ENCODE data around the gene UBAP1L.
"Not testable (repeated sequence)": the region's sequence is repeated elsewhere in the genome, so short reads cannot be mapped to it uniquely, and the experiment has no call there.

Gene UBAP1L

GRCh38 chr15:65062061-65062460 lies 52.9 kb downstream of the UBAP1L start:
- no peak for DNase-seq

- DNase-seq = no peak
These were observed 54.2 kb downstream of the UBAP1L start for GRCh38 chr15:65060641-65061397.

GRCh38 chr15:65059931-65060596 lies 54.9 kb downstream of the UBAP1L start:
- no peak for DNase-seq

- DNase-seq = no peak
These were observed 55.6 kb downstream of the UBAP1L start for GRCh38 chr15:65059369-65059750.

GRCh38 chr15:65058394-65059368 lies 56.3 kb downstream of the UBAP1L start:
- no peak for DNase-seq

- DNase-seq = no peak
These were observed 57.5 kb downstream of the UBAP1L start for GRCh38 chr15:65057549-65057940.

GRCh38 chr15:65056868-65057548 lies 58.0 kb downstream of the UBAP1L start:
- no peak for DNase-seq

- no peak for DNase-seq
These were observed 58.9 kb downstream of the UBAP1L start for GRCh38 chr15:65056106-65056505.

GRCh38 chr15:65055201-65055870 lies 59.7 kb downstream of the UBAP1L start:
- no peak for DNase-seq

- DNase-seq = peak; percentile 50
These were observed 60.4 kb downstream of the UBAP1L start for GRCh38 chr15:65054333-65055200.

GRCh38 chr15:65052956-65053355 lies 62.0 kb downstream of the UBAP1L start:
- no peak for DNase-seq

- no peak for DNase-seq
These were observed 63.7 kb downstream of the UBAP1L start for GRCh38 chr15:65051266-65051665.

- DNase-seq = no peak
These were observed 64.7 kb downstream of the UBAP1L start for GRCh38 chr15:65050270-65050669.

- peak; percentile 77 for DNase-seq
These were observed 65.6 kb downstream of the UBAP1L start for GRCh38 chr15:65049418-65049840.

GRCh38 chr15:65048241-65048640 lies 66.8 kb downstream of the UBAP1L start:
- DNase-seq = no peak

GRCh38 chr15:65044724-65045481 lies 70.1 kb downstream of the UBAP1L start, which contains the start of gene SLC51B:
Gene SLC51B, plus strand, starts transcription at chr15:65045387. Its CDS starts 4,618 bp downstream, at chr15:65050005.
- DNase-seq = no peak

GRCh38 chr15:65044218-65044617 lies 70.8 kb downstream of the UBAP1L start:
- DNase-seq = not testable (repeated sequence)

- DNase-seq = no peak
These were observed 72.1 kb downstream of the UBAP1L start for GRCh38 chr15:65042776-65043327.

Measured in activated gamma-delta T cell treated with Interleukin-2 at 50 U/mL for 16 hours (primary cell).